Lung (tissue), 12 donors: ENCODE measurements around the gene IL36B. TPM values are rescaled to one million over a fixed set of nuclear protein-coding genes. Genes with fewer than 3 reads are reported as not detected.
A peak's percentile ranks its signal among the peaks of the same experiment; 100 is the strongest.

Experiments used
- ATAC-seq: fragments of 200-7000 bp; cut with Tn5 transposase; one replicate; pipeline ENCODE4 v1.9.1; 2020; ENCODE audit warnings: moderate number of reproducible peaks; ENCODE audit not compliant: insufficient read depth, low FRiP score
- DNase-seq, 3 donors: peaks; one replicate each; pipeline ENCODE4 v3.0.0-alpha.2; 2013 to 2017
- H3K27ac ChIP-seq, 2 donors: one replicate each; pipeline ENCODE4 v1.5.1; 2013; ENCODE audit warnings: mild to moderate bottlenecking in 2 of 2, moderate library complexity in 2 of 2, control low read depth in 1 of 2, inconsistent platforms in 1 of 2, low read depth in 1 of 2, low read length in 1 of 2
- H3K27me3 ChIP-seq, 3 donors: one replicate each; pipeline ENCODE4 v1.5.1; 2013; ENCODE audit warnings: low read length in 2 of 3; ENCODE audit not compliant: control insufficient read depth in 3 of 3, insufficient read depth in 3 of 3
- H3K36me3 ChIP-seq, 4 donors: one replicate each; pipeline ENCODE4 v1.5.1; 2013; ENCODE audit warnings: low read length in 4 of 4, mild to moderate bottlenecking in 1 of 4, moderate library complexity in 1 of 4; ENCODE audit not compliant: control insufficient read depth in 4 of 4, insufficient read depth in 4 of 4
- H3K4me1 ChIP-seq, 5 donors: one replicate each; pipeline ENCODE4 v1.5.1; 2013; ENCODE audit warnings: low read length in 5 of 5, mild to moderate bottlenecking in 2 of 5, moderate library complexity in 1 of 5; ENCODE audit not compliant: control insufficient read depth in 5 of 5, insufficient read depth in 5 of 5
- H3K4me3 ChIP-seq: one replicate; pipeline ENCODE4 v1.5.1; 2013; ENCODE audit warnings: mild to moderate bottlenecking, control low read depth, moderate library complexity
- H3K9ac ChIP-seq, 2 donors: one replicate each; pipeline ENCODE4 v1.5.1; 2013; ENCODE audit warnings: low read length in 2 of 2, control low read depth in 1 of 2; ENCODE audit not compliant: insufficient read depth in 1 of 2
- H3K9me3 ChIP-seq, 4 donors: one replicate each; pipeline ENCODE4 v1.5.1; 2013; ENCODE audit warnings: low read length in 3 of 4, mild to moderate bottlenecking in 1 of 4, moderate library complexity in 1 of 4; ENCODE audit not compliant: control insufficient read depth in 4 of 4, insufficient read depth in 3 of 4
- CTCF ChIP-seq: IDR thresholded peaks from 2 replicates; pipeline ENCODE4 v1.5.1; 2012; ENCODE audit warnings: mild to moderate bottlenecking; ENCODE audit errors: control extremely low read depth, extremely low read depth
- WGBS, 2 donors: extraction: QIAGEN DNeasy Blood & Tissue Kit; methylation state at CpG; one replicate each; pipeline ENCODE4 v1.1.7; 2013; 5-methylcytosine and 5-hydroxymethylcytosine counted together
- polyA plus RNA-seq, 2 donors: library from polyadenylated mRNA; stranded (reverse); fragments of 200-250 nt; gene quantifications; one replicate each; pipeline ENCODE4 v1.2.1, GENCODE V29; 2013
- total RNA-seq, 2 donors: library from RNA; depleted of rRNA in 1 of 2; stranded (reverse); fragments of >200 nt in 1 of 2; gene quantifications; one replicate each; pipeline ENCODE4 v1.2.1, GENCODE V29; 2014 to 2021
- donor health status: control.
- donor health status: control.
- donor health status: Bipolar disorder and iron deficiency.
- donor health status: healthy.
- donor health status: DM: yes; HTN: yes; CAD: no.

IL36B gene
- total and polyA plus RNA-seq, 4 donors: 0.05 TPM; not detected in 3

GRCh38 chr2:113002677-113003076 lies 50.0 kb downstream of the IL36B start:
- H3K9ac ChIP-seq: no peak overlapping the region
- no peak for TF ChIP-seq CTCF
- no peak overlapping the region for H3K4me3 ChIP-seq
- H3K4me1 ChIP-seq: peaks cover 0 to 1% (median 0%) of the 10 kb centered on the region in 5 donors
- no peaks in the 10 kb centered on the region for H3K27me3 ChIP-seq
- no peak overlapping the region for H3K27ac ChIP-seq
- H3K9me3 ChIP-seq: peaks cover 0 to 11% (median 3%) of the 10 kb centered on the region in 4 donors
- DNase-seq (no peak), ATAC-seq (no peak)
- WGBS, 2 donors: 81 to 86% methylated on average over 2 of the region's 2 CpGs
- H3K36me3 ChIP-seq: no peaks in the 10 kb centered on the region

GRCh38 chr2:113000436-113000835 lies 52.2 kb downstream of the IL36B start:
- ATAC-seq: no peak
- TF ChIP-seq CTCF: no peak
- no peaks in the 10 kb centered on the region for H3K36me3 ChIP-seq
- WGBS, 2 donors: 72 to 77% methylated on average over 1 of the region's 1 CpG
- no peak overlapping the region for H3K4me3 ChIP-seq
- H3K4me1 ChIP-seq: peaks cover 0 to 7% (median 0%) of the 10 kb centered on the region in 5 donors
- H3K9me3 ChIP-seq: peaks cover 0 to 11% (median 3%) of the 10 kb centered on the region in 4 donors
- no peak for DNase-seq
- no peak overlapping the region for H3K27ac ChIP-seq
- no peaks in the 10 kb centered on the region for H3K27me3 ChIP-seq
- H3K9ac ChIP-seq: no peak overlapping the region

GRCh38 chr2:112997151-112997550 lies 55.5 kb downstream of the IL36B start:
- ATAC-seq: no peak
- WGBS, 2 donors: 61 to 72% methylated on average over 1 of the region's 1 CpG
- Histone ChIP-seq H3K9ac (no peak overlapping the region), H3K4me1 (peaks cover 0 to 7% (median 0%) of the 10 kb centered on the region in 5 donors), H3K4me3 (no peak overlapping the region), H3K9me3 (peaks cover 0 to 20% (median 6%) of the 10 kb centered on the region in 4 donors), H3K36me3 (no peaks in the 10 kb centered on the region), H3K27ac (no peak overlapping the region), H3K27me3 (no peaks in the 10 kb centered on the region)
- peak; percentile 20 to 69 (median 63) for DNase-seq
- no peak for TF ChIP-seq CTCF

GRCh38 chr2:112996635-112997034 lies 56.0 kb downstream of the IL36B start:
- WGBS, 2 donors: 41 to 65% methylated on average over 6 of the region's 6 CpGs
- no peak for ATAC-seq
- H3K27ac ChIP-seq: no peak overlapping the region

More at GRCh38 chr2:112996635-112997034, 56.0 kb downstream of the IL36B start:
- Histone ChIP-seq H3K9me3 (peaks cover 0 to 20% (median 8%) of the 10 kb centered on the region in 4 donors), H3K36me3 (no peaks in the 10 kb centered on the region), H3K9ac (no peak overlapping the region), H3K4me3 (no peak overlapping the region), H3K27me3 (no peaks in the 10 kb centered on the region), H3K4me1 (peaks cover 0 to 7% (median 0%) of the 10 kb centered on the region in 5 donors)
- peak in 2 of 3 donors; percentile 15 to 21 for DNase-seq
- no peak for TF ChIP-seq CTCF
